Stimulated activated CD8-positive, alpha-beta memory T cell treated with anti-CD3 and anti-CD28 coated beads, Interleukin-12 subunit alpha, Interleukin-12 subunit beta, amount 100 ng/mL, for 24 hours (primary cell): Measurements from ENCODE around the gene RNFT2.

Experiments used
- DNase-seq: peaks from one replicate; pipeline ENCODE4 v3.0.0-alpha.2; 2020; ENCODE audit errors: extremely low read depth

RNFT2 gene

DNA sequence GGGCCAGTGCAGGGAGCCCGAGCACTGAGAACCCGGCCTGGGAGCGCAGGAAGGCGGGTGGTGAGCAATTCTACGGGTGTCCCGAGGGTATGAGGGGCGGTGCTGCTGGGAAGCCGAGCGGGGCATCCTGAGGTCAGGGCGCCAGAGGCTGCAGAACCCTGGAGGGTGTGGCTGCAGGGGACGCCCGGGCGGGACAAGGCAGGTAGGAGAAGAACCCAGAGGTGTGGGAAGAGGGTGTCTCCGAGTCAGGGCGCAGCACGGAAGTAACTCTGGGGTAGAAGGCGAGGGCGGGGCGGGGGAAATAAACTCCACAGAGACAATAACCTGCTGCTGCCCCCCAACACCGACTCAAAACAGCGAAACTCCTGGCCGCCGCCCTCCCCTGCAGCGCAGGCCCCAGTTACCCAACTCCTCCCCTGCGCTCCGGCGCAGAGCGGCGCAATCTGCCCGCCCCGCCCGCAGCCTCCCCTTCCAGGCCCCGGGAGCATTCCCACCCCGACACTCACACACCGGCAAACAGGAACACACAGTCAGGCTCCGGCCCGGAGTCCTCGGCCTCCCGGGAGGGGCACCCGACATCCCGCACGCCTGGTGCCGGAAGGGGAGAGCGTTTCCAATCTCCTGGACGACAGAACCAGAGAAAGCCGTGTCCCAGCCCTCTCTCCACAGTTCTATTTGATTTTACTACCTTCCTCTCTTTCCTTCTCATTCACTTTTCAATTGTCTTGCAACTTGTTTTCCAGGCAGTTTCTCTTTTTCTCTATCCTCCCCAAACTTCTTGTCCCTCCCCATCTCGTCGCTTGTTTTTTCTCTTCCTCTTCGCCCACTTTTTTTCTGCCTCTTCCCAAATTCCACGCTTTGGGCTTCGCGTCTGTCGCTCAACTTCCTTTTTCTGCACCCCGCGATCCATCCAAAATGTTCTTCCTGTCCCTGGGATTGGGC is 140.7 kb downstream of the RNFT2 start:
- DNase-seq, result no peak

GRCh38 chr12:116879509-116880212 is 141.5 kb downstream of the RNFT2 start:
- DNase-seq, result no peak

DNA sequence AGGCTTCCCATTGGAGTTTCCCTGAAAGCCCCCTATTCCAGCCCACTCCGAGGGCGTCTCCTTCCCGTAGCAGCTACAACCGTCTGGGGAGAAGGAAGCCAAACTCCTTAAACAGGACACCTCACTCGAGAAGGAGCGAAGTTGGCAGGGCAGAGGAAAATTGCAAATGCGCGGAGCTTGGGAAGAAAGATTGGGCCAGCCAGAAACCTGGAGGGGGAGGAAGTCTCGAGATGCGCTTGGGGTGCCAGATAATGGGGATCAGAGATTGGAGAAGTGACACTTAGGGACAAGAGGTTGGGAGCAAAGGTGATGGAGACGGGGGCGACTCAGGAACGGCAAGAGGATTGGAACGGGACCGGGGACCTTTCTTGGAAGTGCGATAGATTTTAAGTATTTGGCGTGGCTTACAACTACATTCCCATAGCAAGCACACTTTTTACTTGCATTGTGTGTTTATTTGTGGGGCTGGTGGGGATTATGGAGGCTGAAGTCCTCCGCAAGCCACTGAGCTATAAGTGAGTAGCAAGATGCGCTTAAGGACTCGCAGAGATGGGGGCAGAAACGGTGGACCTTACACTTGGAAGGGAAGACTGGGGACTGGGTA is 142.2 kb downstream of the RNFT2 start:
- DNase-seq, result no peak

DNA sequence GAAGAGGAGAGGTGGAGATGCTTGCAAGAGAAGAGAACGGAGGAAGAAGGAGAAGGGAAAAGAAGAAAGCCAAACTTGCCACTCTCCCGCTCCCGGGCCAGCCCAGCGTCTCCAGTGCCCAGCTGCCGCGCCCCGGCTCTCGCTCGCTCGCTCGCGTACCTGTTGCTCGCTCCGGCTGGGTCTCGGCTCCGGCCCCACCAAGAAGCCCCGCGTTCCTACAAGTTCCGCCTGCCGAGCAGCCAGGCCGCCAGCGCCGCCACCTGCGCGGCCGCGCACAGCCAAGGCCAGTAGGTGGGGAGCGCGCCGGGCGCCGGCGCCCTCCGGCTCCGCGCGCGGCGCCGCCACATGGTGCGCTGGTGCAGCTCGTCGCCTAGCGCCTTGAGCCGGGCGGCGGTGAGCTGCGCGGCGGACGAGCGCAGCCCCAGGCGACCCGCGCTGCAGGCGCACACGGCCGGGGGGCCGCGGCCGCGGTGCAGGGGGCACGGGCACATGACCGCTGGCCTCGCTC is 142.8 kb downstream of the RNFT2 start:
- no peak for DNase-seq

- DNase-seq, result no peak
Measured at GRCh38 chr12:116881325-116881876, 143.3 kb downstream of the RNFT2 start, which contains the start of gene HRK. Gene HRK (minus strand): TSS chr12:116881441. CDS start chr12:116881307, 134 bp downstream.

GRCh38 chr12:116881877-116882507 is 143.9 kb downstream of the RNFT2 start:
- DNase-seq, result no peak

DNA sequence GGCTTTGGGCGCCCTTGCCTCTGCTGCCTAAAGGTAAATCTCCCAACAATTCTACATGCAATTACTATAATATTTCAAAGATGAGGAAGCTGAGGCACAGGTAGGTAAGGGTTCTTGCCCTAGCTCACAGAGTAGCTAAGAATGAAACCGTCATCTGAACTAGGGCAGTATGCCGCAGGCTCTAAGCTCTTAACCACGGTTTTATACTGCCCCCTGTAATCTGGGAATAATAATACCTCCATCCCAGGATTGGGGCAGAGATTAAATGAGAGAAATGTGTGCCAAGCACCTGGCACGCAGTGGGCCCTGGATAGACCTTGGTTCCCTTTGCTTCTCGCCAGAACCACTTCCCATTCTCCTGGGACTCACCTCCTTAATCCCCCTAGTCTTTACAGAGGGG is 144.6 kb downstream of the RNFT2 start:
- DNase-seq, result no peak

GRCh38 chr12:116884871-116885270 is 146.8 kb downstream of the RNFT2 start:
- DNase-seq, result no peak

GRCh38 chr12:116885491-116885890 is 147.4 kb downstream of the RNFT2 start:
- DNase-seq, result no peak

DNA sequence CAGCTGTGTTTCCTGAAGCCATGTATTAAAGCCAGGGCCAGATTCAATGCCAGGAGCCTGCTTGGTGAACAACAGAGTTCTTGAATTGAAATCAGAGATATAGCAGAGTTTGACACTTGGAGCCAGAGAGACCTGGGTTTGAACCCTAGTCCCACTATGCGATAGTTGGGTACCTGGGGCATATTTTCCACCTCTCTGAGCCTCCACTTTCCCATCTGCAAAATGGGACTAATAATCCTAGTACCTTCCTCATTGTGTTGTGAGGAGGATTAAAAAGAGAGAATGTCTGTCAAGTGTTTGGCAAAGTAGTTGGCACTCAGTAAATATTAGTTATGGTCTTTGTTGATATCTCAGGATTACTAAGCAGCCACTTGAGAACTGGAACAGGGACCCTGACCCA is 149.1 kb downstream of the RNFT2 start:
- DNase-seq, result no peak

- no peak for DNase-seq
Measured at GRCh38 chr12:116887897-116888296, 149.8 kb downstream of the RNFT2 start.

DNA sequence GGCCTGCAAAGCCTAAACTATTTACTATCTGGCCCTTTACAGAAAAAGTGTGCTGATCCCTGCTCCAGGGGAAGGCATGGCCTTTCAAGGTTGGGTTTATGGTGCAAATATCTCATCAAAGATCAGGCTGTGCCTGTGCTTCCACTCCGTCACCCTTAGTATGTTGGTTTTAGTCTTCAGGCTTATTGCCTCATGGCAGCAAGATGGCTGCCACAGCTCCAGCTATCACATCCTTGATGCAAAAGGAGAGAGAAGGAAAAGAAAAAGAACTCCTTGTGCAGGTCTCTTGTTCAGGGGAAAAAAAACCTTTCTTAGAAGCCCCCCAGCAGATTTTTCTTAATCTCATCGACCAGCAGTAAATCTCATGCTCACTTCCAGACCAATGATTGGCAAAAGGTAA is 152.2 kb downstream of the RNFT2 start:
- no peak for DNase-seq

GRCh38 chr12:116891019-116891418 is 152.9 kb downstream of the RNFT2 start:
- no peak for DNase-seq

GRCh38 chr12:116892349-116893140 is 154.4 kb downstream of the RNFT2 start:
- no peak for DNase-seq

- DNase-seq, result no peak
Measured at GRCh38 chr12:116894913-116895312, 156.8 kb downstream of the RNFT2 start.

DNA sequence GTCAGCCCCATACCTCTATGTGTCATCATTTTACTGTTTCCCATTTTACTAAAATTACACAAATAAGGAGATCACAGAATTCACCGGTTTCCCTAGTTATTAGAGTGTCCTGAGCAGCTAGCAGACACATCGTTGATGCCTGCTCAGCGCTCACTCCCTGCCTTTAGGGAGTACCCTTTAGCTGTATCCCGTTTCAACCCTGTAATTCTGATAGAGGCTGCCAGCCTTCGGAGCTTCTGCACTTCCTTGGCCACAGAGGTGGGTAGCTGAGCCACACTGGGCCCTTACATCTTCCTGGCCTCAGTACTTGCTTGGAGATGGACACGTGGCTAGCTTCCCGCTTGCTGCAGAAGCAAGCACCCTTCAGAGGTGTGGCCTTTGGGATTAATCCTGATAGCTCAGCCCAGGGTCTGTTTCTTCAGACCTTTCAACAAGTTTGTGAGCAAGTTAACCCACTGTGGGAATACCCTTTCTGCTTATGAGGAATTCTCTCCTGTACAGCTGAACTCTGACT is 158.4 kb downstream of the RNFT2 start:
- DNase-seq, result no peak

GRCh38 chr12:116897476-116897875 is 159.4 kb downstream of the RNFT2 start:
- DNase-seq, result no peak

GRCh38 chr12:116898669-116899068 is 160.6 kb downstream of the RNFT2 start:
- no peak for DNase-seq

DNA sequence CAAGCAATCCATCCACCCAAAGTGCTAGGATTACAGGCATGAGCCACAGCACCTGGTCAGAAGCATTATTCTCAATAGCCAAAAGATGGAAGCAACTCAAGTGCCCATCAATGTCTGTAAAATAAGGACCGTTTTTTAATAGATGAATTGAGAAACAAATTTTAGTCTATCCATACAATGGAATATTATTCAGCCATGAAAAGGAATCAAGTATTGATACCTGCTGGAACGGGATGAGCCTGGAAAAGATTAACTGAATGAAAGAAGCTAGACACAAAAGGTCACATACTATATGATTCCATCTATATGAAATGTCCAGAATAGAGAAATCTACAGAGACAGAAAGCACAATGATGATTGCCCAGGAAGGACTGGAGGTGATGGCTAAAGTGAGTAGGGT is 163.5 kb downstream of the RNFT2 start:
- no peak for DNase-seq
